Activated CD4-positive, alpha-beta T cell treated with anti-CD3 and anti-CD28 coated beads, Interleukin-2, amount 50 U/mL, for 48 hours (primary cell): ENCODE measurements around the gene BAK1.
"Not testable (repeated sequence)": the region's sequence is repeated elsewhere in the genome, so short reads cannot be mapped to it uniquely, and the experiment has no call there.

Experiments used
- DNase-seq, 2 experiments: peaks; one replicate each; pipeline ENCODE4 v3.0.0-alpha.2; 2020

Gene BAK1

DNA sequence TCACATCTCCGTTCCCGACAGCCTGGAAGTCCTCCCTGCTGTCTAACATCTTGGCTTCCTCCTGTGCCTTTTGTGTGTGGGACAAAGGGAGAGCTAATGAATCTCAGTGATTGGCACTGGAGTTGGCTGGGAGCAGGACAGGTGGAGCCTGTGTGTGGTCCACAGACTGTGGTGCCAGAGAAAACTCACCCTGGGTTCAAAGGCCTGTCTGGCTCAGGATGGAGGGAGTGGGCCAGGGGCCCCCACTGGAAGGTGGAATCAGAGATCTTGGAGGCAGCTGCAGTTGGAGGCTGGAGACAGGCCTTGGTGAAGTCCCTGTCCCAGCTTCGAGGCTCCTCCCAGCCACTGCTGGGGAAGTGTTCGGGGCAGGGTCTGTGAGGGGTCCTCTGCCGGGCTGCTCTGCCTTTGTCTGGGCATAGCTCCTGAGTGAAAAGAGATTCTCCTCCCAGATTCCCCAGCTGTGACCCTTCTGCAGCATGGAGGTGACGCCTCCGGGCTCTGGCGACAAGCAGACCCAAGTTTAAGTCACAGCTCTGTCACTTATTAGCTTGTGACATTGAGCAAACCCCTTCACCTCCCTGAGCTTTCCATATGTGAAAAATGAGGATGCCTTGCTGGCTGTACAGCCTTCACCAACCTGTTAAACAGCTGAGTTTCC, 27.2 kb upstream of the BAK1 start:
- no peak for DNase-seq

DNA sequence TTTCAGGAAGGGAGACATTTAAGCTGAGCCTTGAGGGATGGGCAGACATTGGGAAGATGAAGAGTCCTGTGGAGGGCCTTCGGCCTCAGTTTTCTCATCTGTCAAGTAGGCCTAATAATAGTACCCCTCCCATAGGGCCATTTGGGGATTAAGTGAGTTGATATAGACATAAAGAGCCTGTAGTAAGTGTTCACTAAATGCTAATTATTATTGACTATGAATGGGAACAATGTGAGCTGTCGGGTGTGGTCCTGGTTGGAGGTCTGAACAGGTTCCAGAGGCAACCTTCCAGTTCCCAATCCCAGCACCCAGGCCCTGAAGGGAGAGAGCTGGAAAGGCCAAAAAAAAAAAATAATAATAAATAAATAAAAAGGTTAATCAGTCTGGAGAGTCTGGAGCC, 26.6 kb upstream of the BAK1 start:
- DNase-seq, result no peak

- DNase-seq, result no peak
Measured at GRCh38 chr6:33604941-33605854, 25.1 kb upstream of the BAK1 start.

- DNase-seq, result no peak
Measured at GRCh38 chr6:33602180-33602579, 22.1 kb upstream of the BAK1 start.

DNA sequence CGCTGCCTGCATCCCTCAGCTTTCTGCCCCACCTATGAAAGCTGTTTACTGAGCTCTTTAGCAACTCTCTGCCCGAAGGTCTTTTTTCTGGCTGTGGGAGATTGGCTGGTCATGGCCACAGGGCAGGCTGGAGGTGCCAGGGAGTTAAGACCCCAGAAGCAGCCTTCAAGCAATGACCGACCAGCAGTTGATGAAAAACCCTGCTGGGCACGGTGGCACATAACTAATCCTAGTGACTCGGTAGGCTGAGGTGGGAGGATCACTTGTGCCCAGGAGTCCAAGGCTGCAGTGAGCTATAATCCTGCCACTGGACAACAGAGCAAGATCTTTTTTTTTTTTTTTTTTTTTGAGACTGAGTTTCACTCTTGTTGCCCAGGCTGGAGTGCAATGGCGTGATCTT, 20.7 kb upstream of the BAK1 start:
- DNase-seq, result no peak

DNA sequence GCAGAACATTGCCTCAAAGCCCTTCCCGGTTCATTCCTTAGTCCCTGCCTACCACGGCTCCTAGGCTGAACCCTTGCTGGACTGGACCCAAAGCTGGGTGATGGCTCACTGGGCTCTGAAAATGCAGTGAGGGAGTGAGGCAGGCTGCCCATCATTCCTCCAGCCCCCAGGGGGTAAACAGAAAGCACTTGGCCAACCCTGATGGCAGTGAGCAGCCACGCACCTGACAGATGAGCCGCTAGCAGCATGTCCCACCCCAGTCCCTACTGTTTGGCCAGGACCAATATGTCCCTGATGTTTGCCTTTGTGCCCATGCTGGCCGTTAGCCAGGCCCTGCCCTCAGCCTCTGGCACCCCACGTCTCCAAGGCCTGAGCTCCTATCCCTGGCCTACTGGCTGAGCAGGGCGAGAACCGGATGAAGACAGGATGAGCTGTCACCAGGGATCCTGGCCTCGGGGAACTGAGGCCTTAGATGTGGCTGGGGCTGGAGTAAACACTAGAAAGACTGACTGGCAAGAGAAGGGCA, 19.4 kb upstream of the BAK1 start:
- no peak for DNase-seq

DNA sequence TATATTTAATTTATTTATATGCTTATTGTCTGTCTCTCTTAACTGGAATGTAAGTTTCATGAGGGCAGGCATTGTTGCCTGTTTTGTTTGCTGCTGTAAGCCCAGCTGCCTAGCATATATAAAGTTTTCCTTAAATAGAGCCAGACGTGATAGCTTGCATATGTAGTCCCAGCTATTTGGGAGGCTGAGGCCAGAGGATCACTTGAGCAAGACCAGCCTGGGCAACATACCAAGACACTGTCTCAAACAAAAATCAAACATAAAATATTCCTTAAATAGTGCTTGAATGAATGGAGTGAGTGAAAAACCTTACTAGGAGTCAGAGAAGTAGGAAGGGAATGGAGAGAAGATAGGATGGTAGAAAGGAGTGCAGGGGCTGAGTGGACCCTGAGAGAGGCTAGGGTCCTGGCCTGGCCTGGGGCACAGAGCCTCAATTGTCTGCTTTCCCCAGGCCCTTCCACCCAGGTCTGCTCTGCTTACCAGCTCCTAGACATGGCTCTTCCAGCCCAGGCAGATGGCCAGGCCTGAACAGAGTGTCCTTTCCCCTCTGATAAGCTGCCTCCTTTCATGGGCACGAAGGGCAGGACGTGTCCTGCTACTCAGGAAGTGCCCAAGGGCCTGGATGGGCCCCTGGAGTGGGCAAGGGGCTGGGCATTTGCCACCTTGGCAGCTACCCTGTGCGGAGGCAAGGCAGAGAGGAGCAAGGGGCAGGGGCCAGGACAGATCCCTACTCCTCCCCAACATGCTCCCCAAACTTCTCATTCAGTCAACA, 17.7 kb upstream of the BAK1 start:
- DNase-seq, result no peak

DNA sequence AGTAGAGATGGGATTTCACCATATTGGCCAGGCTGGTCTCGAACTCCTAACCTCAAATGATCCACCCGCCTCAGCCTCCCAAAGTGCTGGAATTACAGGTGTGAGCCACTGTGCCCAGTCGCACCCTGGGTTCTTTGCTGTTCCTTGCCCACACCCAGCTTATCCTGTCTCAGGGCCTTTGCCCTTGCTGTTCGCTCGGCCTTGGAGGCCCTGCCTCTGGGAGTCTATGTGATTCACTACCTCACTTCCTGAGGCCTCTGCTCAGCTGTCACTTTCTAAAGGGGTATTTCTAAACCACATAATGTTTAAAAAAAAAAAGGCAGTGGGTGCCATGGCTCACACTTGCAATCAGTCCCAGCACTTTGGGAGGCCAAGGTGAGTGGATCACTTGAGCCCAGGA, 16.8 kb upstream of the BAK1 start:
- DNase-seq, result not testable (repeated sequence)

GRCh38 chr6:33595001-33595846, 15.1 kb upstream of the BAK1 start:
- DNase-seq, result no peak

GRCh38 chr6:33593414-33593727, 13.3 kb upstream of the BAK1 start:
- no peak for DNase-seq

DNA sequence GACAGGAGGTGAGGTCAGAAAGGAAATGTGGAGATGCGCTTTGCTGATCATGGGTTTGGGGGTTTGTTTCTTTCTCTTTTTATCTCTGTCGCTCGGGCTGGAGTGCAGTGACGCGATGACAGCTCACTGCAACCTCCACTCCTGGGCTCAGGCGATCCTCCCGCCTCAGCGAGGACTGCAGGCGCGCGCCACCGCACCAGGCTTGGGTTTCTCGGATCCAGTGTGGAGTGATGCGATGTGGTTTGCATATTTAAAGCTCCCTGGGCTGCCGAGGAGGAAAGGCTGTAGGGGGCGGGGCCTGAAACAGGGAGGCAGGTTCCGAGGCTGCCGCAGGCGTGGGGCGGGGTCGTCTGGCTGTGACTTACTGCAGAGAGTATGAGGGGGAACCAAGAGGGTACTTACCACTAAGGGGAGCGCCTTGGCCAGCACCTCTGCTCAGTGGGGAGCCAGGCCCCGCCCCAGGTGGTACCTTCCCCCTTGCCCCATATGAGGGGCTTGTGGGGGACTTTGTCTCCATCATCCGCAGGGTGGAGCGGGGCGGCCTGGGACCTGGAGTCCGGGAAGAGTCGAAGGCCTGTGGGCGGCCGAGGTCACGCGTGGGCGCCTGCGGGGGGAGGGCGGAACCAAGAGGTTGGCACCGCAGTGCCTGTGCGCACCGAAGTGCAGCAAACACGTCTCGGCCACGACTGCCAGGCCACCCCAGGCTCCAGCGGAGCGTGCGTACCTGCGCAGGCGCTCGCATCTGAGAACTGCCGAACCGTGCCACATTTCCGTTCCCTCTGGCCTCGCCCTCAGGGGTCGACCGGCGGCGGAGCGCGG, 12.7 kb upstream of the BAK1 start:
- DNase-seq, result peak; percentile 52 to 58

GRCh38 chr6:33592280-33592594, 12.2 kb upstream of the BAK1 start:
- DNase-seq, result no peak

DNA sequence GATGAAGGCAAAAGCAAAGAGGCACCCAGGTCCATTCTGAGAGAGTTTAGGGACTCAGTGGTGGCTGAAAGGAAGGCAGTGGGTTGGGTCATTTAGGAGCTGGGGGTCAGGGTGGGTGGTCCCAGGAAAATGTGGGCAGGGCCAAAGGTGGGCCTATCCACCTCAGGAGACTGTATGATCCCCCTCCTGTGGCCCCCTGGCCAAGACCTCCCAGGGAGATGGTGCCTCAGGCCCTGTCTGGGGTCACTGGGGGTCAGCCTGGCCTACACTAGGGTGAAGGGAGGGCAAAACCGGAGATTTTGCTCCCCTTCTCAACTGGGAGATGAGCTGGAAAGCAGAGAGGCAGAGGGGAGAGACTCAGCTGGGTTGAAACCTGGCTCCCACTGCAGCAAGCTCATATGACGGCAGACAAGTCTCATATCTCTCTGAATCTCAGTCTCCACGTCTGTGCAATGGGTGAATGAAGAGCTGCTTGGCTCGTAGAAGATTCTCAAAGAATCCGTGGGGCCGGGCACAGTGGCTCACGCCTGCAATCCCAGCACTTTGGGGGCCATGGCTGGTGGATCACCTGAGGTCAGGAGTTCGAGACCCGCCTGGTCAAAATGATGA, 11.5 kb upstream of the BAK1 start:
- DNase-seq, result no peak

DNA sequence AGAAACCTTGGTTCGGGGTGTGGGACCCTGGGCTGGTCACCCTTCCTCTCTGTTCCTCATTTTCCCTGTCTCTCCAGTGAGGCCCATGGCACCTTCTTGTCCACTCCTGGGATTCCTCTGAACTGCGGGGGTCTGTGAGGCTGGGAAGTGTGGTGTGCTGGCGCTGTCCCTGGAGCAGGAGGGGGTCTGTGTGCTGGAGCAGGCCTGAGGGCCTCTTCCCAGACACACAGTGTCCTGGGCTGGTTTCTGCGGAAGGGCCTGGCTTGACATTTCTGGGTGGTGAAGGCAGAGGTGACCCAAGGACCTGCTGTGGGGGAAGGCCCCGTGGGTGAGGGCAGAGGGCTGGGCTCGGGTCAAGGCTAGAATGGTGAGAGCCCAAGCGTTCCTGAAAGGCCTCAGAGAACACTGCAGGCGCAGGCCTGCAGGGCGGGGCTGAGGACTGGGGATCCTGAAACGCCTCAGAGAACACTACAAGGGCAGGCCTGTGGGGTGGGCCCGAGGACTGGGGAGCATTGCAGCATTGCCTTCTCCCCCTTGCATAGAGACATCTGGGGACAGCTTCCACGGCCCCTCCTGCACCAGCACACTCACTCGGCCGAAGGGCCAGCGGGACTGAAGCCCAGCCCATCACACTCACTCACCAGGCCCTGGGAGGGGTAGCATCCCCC, 10.6 kb upstream of the BAK1 start:
- DNase-seq, result no peak

DNA sequence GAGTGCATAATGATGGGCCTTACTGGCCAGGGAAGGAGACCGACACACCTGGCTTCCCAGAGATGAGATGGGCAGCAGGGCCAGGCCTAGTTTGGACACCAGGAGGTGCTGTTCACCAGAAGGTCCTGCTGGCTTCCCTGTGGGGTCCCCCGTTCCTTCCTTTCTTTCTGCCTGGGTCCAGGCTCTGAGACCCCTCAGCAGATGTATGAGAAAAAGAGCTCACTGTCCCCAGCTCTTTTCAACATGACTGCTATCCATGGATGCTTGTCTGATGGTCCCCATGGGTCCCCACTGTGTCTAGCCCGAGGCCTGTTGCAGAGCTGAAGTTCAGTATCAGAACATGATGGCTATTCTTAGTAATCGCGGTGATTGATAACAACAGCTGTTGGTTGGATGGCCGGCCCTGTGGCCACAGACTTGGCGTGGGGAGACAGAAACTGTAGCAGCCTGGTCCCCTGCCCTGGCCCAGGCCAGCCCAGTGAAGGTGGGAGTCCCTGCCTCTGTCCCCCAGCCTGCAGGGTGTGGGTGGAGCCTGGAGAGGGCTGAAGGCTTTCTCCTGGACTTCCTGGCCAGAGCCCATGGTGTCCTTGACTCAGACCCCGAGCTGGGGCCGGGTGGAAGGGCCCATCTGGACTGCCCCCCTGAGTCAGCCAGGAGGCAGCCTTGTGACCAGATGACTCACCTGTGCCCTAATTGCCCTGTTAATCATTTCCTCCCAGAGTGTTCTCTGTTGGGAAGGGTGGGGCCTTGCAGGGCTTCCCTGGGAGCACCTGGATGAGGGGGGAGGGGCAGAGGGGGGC, 9.9 kb upstream of the BAK1 start:
- DNase-seq, result peak; percentile 59 to 63

DNA sequence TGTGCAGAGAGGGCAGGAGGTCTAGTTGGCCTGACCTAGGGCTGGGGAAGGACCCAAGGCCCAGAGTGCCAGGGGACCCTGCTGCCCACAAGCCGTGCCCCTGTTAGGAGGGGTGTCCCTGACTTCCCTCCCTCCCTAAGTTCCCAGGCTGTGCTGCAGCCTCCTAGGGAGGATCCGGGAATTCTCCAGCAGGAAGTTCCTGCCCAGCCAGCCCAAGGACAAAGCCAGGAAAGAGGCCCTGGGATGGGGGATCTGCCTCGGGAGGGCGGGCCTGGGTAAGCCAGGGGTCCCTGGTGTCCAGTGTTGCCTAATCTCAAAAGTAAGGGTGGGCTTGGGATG, 9.3 kb upstream of the BAK1 start:
- no peak for DNase-seq

- DNase-seq, result no peak
Measured at GRCh38 chr6:33588894-33589293, 8.8 kb upstream of the BAK1 start.

- no peak for DNase-seq
Measured at GRCh38 chr6:33587529-33587928, 7.5 kb upstream of the BAK1 start.

GRCh38 chr6:33586108-33586640, 6.1 kb upstream of the BAK1 start:
- no peak for DNase-seq
